Activated naive CD4-positive, alpha-beta T cell (primary cell): ENCODE data around the gene MGAT4D.
A peak's percentile ranks its signal among the peaks of the same experiment; 100 is the strongest.
"Not testable (repeated sequence)": the region's sequence is repeated elsewhere in the genome, so short reads cannot be mapped to it uniquely, and the experiment has no call there.

Source experiments
- DNase-seq, 4 experiments: peaks; one replicate each; lab custom pipeline; 2025; lab: John Stamatoyannopoulos, UW

MGAT4D gene

DNA sequence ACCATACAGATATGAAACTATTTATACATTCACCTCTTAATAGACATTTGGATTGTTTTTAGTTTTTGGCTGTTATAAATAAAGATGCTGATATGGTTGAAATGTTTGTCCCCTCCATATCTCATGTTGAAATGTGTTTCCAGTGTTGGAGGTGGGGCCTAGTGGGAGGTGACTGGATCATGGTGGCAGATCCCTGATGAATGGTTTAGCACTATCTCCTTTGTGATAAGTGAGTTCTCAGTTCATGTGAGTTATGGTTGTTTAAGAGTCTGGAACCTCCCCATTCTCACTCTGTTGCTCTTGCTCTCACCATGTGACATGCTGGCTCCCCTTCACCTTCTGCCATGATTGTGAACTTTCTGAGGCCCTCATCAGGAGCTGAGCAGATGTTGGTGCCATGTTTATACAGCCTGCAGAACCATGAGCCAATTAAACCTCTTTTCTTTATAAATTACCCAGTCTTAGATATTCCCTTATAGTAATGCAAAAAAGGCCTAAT is 58.4 kb downstream of the MGAT4D start:
- no peak for DNase-seq

DNA sequence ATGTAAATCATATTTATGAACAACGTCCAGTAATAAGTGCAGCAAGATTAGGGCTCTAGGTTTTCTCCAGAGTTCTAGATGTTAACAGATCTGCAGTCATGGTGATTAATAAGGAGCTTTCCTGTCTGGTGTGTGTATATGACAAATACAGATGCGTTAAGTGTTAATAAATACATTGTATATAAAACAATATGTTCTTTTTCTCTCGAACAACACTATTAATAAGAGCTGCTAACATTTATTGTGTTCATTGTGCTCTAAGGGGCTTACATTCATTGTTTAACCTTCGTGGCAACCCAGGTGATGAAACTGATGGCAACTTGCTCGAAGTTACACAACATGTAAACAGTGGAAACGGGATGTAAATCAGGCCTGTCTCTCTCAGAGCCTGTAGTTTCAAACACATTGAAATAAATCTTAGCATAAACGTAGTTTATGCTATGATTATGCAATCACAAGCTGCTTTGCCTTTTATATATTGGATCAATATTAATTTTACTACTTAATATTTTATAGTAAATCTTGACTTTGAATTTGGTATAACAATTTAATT is 70.1 kb downstream of the MGAT4D start:
- no peak for DNase-seq

DNA sequence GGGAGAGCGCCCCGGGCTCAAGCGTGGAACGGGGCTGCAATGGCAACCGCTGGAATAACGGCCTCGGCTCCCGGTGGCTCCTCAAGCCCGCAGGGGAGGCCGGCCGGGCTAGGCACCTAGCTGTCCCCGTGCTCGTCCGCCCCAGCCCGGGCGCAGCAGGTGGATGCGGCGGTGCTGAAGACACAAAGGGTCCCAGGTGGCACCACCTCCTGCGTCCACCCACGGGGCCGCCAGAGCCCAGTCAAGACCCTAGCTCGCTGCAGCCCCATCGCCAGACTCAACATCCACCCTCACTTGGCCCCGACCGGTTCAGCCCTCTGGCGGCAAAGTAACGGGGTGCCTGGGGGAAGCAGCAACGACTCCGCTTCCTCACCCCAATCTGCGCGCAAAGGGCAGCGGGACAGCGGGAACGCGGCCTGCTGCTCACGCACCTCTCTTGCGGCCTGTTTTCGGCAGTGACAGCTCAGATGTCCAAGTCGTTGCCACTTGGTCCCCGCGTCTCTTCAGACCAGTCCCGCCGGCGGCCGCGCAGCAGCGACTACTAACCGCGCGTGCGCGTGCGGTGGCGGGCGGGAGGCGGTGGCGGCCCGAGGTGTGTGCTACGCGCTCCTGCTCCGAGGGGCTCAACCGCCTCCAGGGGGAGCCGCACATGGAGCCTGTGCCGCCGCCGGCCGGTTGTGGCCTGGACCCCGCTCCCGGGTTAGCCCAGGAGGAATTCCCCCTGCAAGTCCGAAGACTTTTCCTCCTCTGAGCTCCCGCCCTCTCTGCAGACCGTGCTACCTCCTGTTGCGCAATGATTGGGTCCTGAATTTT is 70.8 kb downstream of the MGAT4D start, which contains the start of gene CLGN:
Gene CLGN, minus strand, starts transcription at position 543 of the 813 bp plus-strand sequence. CDS start 14,570 bp downstream, outside the sequence.
- DNase-seq = peak in 3 of 4 experiments; percentile 1 to 34 (median 22)

DNA sequence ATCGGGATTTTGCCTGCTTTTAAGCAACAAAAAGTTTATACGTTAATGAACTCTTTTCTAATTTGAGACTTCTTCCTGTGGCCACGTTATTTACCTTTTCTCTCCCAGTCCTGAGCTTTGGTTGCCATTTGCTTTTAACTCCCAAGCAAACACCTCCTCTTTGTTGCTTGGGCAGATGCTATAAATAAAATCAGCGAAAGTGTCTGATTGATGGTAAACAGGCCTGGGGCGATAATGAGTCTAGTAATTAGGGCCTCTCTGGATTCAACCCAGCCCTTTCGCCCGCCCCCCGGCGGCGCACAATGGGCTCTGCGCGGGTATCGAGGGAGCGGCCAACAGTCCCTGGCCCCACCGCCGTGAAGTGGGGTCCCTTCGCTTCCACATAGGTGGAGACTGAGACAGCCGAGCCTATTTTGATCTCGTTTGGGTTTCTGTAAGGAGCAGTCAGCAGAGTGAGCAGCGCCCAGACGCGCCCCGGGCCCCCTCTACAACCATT is 71.4 kb downstream of the MGAT4D start:
- no peak for DNase-seq

DNA sequence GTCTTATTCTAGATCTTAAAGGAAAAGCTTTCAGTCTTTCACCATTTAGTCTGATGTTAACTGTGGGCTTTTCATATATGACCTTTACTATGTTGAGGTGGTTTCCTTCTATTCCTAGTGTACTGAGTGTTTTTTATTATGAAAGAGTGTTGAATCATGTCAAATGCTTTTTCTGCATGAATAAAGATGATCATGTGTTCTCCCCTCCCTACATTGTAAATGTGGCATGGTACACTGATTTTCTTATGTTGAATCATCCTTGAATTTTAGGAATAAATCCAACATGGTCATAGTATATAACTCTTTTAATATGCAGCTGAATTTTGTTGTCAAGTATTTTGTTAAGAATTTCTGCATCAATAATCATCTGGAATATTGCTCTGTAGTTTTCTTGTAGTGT is 75.0 kb downstream of the MGAT4D start:
- DNase-seq = no peak

DNA sequence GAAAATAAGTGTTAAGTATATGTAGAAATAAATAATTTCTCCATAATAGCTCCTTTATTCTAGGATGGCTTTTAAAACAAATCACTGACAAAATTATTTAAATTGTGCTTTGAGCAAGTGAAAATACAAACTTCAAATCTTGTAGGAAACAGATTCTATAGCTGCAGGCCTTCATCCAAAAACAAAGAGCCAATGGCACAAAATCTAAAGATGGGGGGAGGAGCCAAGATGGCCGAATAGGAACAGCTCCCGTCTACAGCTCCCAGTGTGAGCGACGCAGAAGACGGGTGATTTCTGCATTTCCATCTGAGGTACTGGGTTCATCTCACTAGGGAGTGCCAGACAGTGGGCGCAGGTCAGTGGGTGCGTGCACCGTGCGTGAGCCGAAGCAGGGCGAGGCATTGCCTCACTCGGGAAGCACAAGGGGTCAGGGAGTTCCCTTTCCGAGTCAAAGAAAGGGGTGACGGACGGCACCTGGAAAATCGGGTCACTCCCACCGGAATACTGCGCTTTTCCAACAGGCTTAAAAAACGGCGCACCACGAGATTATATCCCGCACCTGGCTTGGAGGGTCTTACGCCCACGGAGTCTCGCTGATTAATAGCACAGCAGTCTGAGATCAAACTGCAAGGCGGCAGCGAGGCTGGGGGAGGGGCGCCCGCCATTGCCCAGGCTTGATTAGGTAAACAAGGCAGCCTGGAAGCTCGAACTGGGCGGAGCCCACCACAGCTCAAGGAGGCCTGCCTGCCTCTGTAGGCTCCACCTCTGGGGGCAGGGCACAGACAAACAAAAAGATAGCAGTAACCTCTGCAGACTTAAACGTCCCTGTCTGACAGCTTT is 84.7 kb downstream of the MGAT4D start:
- DNase-seq = not testable (repeated sequence)

DNA sequence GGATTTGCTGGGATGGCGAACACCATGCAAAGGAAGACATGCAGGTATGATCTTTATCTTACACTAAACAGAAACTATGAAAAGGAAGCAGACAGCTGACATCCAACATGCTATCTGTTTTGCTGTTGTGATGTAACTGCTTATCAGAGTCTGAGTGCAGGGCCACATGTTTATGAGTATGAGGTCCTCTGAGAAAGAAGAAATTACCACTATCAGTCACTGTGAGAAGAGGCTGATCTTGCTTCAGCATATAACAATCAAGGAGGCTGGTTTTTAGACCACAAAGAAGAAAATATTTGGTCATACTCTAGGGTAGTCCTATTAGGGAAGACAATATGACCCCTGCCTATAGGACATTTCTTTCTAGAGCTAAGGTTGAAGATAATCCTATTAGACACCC is 89.1 kb downstream of the MGAT4D start:
- no peak for DNase-seq

DNA sequence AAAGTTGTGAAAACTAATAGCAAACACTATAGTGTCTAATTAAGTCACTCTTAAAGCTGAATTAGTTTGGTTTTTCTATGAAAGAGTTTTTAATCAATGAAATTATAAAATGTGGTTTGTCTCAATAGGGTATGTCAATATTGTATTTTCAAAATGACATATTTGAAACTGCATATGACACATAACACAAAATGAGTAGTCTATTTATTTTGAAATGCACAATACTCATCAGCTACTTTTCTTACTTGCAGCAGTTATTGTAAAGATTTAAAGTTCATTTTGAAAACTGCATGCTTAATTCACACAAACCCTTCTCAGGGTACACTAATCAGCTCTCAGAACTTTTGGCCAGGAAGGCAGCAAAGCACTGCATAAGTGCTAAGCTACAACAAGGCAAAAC is 91.8 kb downstream of the MGAT4D start:
- no peak for DNase-seq

DNA sequence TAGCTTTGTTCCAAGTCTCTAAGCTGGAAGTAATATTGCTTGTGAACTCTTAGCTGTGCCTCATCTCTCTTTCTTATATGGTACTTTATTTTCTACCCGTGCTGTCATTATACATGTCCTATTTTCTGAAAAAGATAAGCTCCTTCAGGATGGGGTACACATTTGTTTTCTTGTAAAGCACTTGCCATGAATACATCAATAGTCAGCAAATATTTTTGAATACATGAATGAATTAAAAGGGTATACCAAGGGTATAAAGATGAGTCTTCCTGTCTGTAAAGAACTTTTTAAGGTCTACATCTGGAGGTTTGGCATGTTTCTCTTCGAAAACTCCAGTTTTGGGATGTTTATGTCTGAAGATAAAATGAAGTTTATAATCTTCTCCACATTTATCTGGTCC is 98.0 kb downstream of the MGAT4D start:
- no peak for DNase-seq

DNA sequence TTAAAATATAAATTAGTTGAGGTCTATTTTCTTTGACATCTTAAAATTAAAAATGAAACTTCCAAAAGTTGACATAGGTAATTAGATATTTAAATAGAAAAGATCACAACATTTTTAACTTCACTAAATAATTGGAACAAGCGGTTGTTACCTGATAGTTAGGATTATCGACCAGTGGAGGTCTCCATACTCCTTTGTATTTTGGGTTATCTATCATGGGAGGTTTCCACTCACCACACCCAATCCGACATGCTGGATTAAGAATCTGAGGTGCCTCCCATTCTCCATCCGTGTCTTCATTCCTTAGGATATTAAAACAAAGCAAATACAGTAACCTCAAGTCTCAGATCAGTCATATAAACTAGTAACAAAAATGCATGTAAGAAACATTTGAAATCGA is 102.4 kb downstream of the MGAT4D start:
- no peak for DNase-seq
